BJ (cell line): ENCODE measurements around the gene PTGER4. TPM values are rescaled to one million over a fixed set of nuclear protein-coding genes. Genes with fewer than 3 reads are reported as not detected.
A peak's percentile ranks its signal among the peaks of the same experiment; 100 is the strongest.

Experiments
- CTCF ChIA-PET: fragments of 350-600 bp; formaldehyde crosslinking; extraction: SDS; loops from one replicate; lab custom pipeline; 2021; ENCODE audit warnings: antibody characterized with exemption, inconsistent platforms; lab: Yijun Ruan, JAX
- POLR2A ChIA-PET: fragments of 300-600 bp; sonication (Branson Sonifier 250); formaldehyde crosslinking; extraction: SDS; loops from one replicate; lab custom pipeline; 2021; ENCODE audit warnings: antibody characterized with exemption; lab: Charles Lee
- DNase-seq: peaks from one replicate; pipeline ENCODE4 v3.0.0-alpha.2; 2011; ENCODE audit warnings: low read depth
- H3K27me3 ChIP-seq: 2 replicates; pipeline ENCODE4 v1.6.0; 2011; ENCODE audit warnings: low read length; ENCODE audit not compliant: control insufficient read depth, insufficient read depth
- H3K36me3 ChIP-seq: 2 replicates; pipeline ENCODE4 v1.5.1; 2011; ENCODE audit warnings: low read length; ENCODE audit not compliant: control insufficient read depth, insufficient read depth
- H3K4me3 ChIP-seq: 2 replicates; pipeline ENCODE4 v1.5.1; 2011; ENCODE audit warnings: low read depth, mild to moderate bottlenecking, control low read depth, low read length
- polyA plus RNA-seq: library from polyadenylated mRNA; depleted of rRNA; stranded (reverse); fragments of >200 nt; gene quantifications from 2 replicates; pipeline ENCODE4 v1.2.3, GENCODE V29; 2011
- TF ChIP-seq, protein P1 (sequence below): IDR thresholded peaks from 2 replicates; pipeline ENCODE4 v1.5.1; 2011; ENCODE audit warnings: low read depth, mild to moderate bottlenecking, control low read depth, inconsistent platforms, low read length, moderate library complexity; ENCODE audit not compliant: insufficient read depth

Gene PTGER4
- polyA plus RNA-seq, 1 experiment, result 0.44 TPM

DNA sequence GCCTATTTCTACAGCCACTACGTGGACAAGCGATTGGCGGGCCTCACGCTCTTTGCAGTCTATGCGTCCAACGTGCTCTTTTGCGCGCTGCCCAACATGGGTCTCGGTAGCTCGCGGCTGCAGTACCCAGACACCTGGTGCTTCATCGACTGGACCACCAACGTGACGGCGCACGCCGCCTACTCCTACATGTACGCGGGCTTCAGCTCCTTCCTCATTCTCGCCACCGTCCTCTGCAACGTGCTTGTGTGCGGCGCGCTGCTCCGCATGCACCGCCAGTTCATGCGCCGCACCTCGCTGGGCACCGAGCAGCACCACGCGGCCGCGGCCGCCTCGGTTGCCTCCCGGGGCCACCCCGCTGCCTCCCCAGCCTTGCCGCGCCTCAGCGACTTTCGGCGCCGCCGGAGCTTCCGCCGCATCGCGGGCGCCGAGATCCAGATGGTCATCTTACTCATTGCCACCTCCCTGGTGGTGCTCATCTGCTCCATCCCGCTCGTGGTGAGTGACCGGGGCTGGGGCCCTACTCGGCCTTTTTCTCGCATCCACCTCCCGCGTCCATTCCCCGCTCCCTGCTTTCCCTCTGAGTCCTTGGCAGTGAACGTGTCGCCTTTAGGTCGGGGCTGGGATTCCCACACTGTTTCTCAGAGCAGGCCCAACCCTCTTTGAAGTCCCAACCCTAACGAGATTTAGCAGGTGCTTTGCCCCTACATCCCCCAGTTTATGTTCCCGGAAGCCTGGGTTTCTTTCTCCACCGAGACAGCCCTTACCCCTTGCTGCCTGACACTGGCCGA lies 1.8 kb downstream of the PTGER4 start:
- TF ChIP-seq, protein P1, sequence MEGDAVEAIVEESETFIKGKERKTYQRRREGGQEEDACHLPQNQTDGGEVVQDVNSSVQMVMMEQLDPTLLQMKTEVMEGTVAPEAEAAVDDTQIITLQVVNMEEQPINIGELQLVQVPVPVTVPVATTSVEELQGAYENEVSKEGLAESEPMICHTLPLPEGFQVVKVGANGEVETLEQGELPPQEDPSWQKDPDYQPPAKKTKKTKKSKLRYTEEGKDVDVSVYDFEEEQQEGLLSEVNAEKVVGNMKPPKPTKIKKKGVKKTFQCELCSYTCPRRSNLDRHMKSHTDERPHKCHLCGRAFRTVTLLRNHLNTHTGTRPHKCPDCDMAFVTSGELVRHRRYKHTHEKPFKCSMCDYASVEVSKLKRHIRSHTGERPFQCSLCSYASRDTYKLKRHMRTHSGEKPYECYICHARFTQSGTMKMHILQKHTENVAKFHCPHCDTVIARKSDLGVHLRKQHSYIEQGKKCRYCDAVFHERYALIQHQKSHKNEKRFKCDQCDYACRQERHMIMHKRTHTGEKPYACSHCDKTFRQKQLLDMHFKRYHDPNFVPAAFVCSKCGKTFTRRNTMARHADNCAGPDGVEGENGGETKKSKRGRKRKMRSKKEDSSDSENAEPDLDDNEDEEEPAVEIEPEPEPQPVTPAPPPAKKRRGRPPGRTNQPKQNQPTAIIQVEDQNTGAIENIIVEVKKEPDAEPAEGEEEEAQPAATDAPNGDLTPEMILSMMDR, result no peak
- POLR2A ChIA-PET, result no interaction called here
- peaks cover 19% of the 10 kb centered on the region for H3K27me3 ChIP-seq
- peak overlapping the region; percentile 11; the same call in 1 of the 2 replicates for H3K4me3 ChIP-seq
- H3K36me3 ChIP-seq, result no peaks in the 10 kb centered on the region
- no peak for DNase-seq
- CTCF ChIA-PET, result interaction anchor here (4.0 kb wide), 1 partner anchor 968 kb away, joined by 15 read pairs; no protein-coding TSS in a partner anchor

- no peak for DNase-seq
- TF ChIP-seq, protein P1, result no peak
- POLR2A ChIA-PET, result no interaction called here
- Histone ChIP-seq H3K36me3 (no peaks in the 10 kb centered on the region), H3K27me3 (peaks cover 19% of the 10 kb centered on the region), H3K4me3 (no peak overlapping the region)
- CTCF ChIA-PET, result interaction anchor here (4.0 kb wide), 1 partner anchor 969 kb away, joined by 15 read pairs; no protein-coding TSS in a partner anchor
Measured at GRCh38 chr5:40682154-40683017, 2.7 kb downstream of the PTGER4 start.

DNA sequence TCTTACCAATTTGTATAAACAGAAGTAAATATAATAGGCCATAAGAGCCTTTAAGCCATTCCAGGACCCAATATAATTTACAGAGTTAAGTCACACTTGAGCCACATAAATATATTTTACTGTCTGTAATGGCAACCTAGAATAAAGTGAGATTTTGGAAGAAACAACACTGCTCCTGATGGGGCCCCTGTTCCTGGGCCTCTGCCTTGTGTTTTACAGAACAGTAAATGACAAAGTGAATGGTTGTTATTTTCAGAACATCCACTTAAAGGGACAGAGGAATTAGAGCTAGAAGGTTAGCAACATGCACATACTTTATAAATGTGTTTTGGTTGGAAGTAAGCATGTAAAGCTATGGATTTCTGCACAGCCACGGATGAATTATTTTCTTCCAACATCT lies 3.6 kb downstream of the PTGER4 start:
- Histone ChIP-seq H3K27me3 (peaks cover 19% of the 10 kb centered on the region), H3K4me3 (no peak overlapping the region), H3K36me3 (no peaks in the 10 kb centered on the region)
- no peak for DNase-seq
- POLR2A ChIA-PET, result no interaction called here
- CTCF ChIA-PET, result interaction anchor here (1.0 to 4.0 kb wide), 3 partner anchors 53 to 970 kb away, joined by 4 to 15 read pairs (median 5); no protein-coding TSS in a partner anchor
- TF ChIP-seq, protein P1, result no peak

- CTCF ChIA-PET, result interaction anchor here (1.1 to 4.0 kb wide), 4 partner anchors 48 to 972 kb away, joined by 5 to 15 read pairs (median 10); no protein-coding TSS in a partner anchor
- Histone ChIP-seq H3K36me3 (no peaks in the 10 kb centered on the region), H3K4me3 (no peak overlapping the region), H3K27me3 (peaks cover 17% of the 10 kb centered on the region)
- no peak for DNase-seq
- TF ChIP-seq, protein P1, result no peak
- POLR2A ChIA-PET, result no interaction called here
Measured at GRCh38 chr5:40685193-40685592, 5.5 kb downstream of the PTGER4 start.
